ENCODE results near the gene CCT8. TPM values are rescaled to one million over a fixed set of nuclear protein-coding genes. Genes with fewer than 3 reads are reported as not detected.

CCT8 gene
- total and polyA plus RNA-seq, 10 of the 15 experiments (the other 5 are each of a cell fraction or from before 2014, with no cell fraction given) = 321 to 696 (median 471) TPM

GRCh38 chr21:29025328-29025713 lies 48.1 kb downstream of the CCT8 start:
- POLR2A ChIA-PET = interaction anchor here (0.6 to 4.6 kb wide), 8 partner anchors 18 to 96 kb away, joined by 3 to 22 read pairs (median 7); partner anchors contain the start of genes CCT8 and LTN1
- TF ChIP-seq PAX8 (IDR thresholded peaks at IDR 0.05) (0 out of 2 replicates have a peak, but pooled peaks have one; percentile 8), SREBF2 (IDR thresholded peaks at IDR 0.05; ENCODE audit: low read length) (no peak), NKRF (conservative IDR thresholded peaks at IDR 0.05) (0 out of 2 replicates have a peak, but pooled peaks have one; percentile 7), RAD21 (IDR thresholded peaks at IDR 0.05; ENCODE audit: insufficient read depth, low read depth, low read length) (peak; percentile 24; the same call in 1 of the 2 replicates), EZH2 (IDR thresholded peaks at IDR 0.05; ENCODE audit: borderline replicate concordance, control insufficient read depth, low read depth, low read length) (no peak)
- TF ChIP-seq, protein P1, sequence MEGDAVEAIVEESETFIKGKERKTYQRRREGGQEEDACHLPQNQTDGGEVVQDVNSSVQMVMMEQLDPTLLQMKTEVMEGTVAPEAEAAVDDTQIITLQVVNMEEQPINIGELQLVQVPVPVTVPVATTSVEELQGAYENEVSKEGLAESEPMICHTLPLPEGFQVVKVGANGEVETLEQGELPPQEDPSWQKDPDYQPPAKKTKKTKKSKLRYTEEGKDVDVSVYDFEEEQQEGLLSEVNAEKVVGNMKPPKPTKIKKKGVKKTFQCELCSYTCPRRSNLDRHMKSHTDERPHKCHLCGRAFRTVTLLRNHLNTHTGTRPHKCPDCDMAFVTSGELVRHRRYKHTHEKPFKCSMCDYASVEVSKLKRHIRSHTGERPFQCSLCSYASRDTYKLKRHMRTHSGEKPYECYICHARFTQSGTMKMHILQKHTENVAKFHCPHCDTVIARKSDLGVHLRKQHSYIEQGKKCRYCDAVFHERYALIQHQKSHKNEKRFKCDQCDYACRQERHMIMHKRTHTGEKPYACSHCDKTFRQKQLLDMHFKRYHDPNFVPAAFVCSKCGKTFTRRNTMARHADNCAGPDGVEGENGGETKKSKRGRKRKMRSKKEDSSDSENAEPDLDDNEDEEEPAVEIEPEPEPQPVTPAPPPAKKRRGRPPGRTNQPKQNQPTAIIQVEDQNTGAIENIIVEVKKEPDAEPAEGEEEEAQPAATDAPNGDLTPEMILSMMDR (IDR thresholded peaks at IDR 0.05 in 2 of 3, conservative IDR thresholded peaks at IDR 0.05 in 1 of 3; ENCODE audit: control insufficient read depth in 2 of 3, extremely low read depth in 1 of 3, insufficient read depth in 1 of 3, low read depth in 3 of 3, low read length in 3 of 3) = 0 out of 6 replicates have a peak, but pooled peaks of 1 of the 3 experiments have one; percentile 4
- TF ChIP-seq, protein P2, sequence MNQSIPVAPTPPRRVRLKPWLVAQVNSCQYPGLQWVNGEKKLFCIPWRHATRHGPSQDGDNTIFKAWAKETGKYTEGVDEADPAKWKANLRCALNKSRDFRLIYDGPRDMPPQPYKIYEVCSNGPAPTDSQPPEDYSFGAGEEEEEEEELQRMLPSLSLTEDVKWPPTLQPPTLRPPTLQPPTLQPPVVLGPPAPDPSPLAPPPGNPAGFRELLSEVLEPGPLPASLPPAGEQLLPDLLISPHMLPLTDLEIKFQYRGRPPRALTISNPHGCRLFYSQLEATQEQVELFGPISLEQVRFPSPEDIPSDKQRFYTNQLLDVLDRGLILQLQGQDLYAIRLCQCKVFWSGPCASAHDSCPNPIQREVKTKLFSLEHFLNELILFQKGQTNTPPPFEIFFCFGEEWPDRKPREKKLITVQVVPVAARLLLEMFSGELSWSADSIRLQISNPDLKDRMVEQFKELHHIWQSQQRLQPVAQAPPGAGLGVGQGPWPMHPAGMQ (IDR thresholded peaks at IDR 0.05; ENCODE audit: borderline replicate concordance) = no peak
- TSS peak; percentile 66 for BruUV-seq (replicated peaks)
- FAIRE-seq (no peak), DNase-seq (ENCODE audit: low read depth, low spot score) (no peak), ATAC-seq (peak; percentile 9; the same call in 2 of the 3 replicates)
- Histone ChIP-seq H3K4me1 (ENCODE audit: control insufficient read depth, insufficient read depth, low read length) (no peaks in the 10 kb centered on the region), H3K36me3 (ENCODE audit: control insufficient read depth in 2 of 2, insufficient read depth in 2 of 2, low read length in 1 of 2) (peaks cover 0 to 11% of the 10 kb centered on the region in 2 experiments; a peak in 1 of 4 replicates), H3K9me3 (replicated peaks; ENCODE audit: control insufficient read depth, insufficient read depth, low read length) (no peaks in the 10 kb centered on the region; the same call in 2 of the 3 replicates), H3K79me2 (ENCODE audit: control insufficient read depth, insufficient read depth, low read length) (peaks cover 41% of the 10 kb centered on the region), H3K4me2 (ENCODE audit: control insufficient read depth, insufficient read depth) (peak overlapping the region; percentile 89), H4K20me1 (ENCODE audit: control insufficient read depth, insufficient read depth) (no peaks in the 10 kb centered on the region), H2AFZ (ENCODE audit: control insufficient read depth, low read depth, low read length) (peak overlapping the region; percentile 96), H3K27me3 (replicated peaks in 1 of 2; ENCODE audit: control insufficient read depth in 2 of 2, insufficient read depth in 2 of 2, low read length in 1 of 2) (no peaks in the 10 kb centered on the region), H3K9ac (ENCODE audit: control insufficient read depth, insufficient read depth, low read length) (peak overlapping the region; percentile 92), H3K4me3 (peak overlapping the region; percentile 89), H3K27ac (ENCODE audit: control insufficient read depth, insufficient read depth) (peak overlapping the region; percentile 99)
- RAD21 ChIA-PET (ENCODE audit: unreplicated experiment) = interaction anchor here (1.0 to 2.5 kb wide), 9 partner anchors 22 to 351 kb away, joined by 3 to 16 read pairs (median 4); partner anchors contain the start of gene LTN1
- intact Hi-C loops (cut with micrococcal nuclease; ENCODE audit: unreplicated experiment) = loop anchor here (2.0 kb wide), 1 partner anchor 33 kb away; the partner anchor contains the start of gene LTN1
- 2% methylated on average over 6 of the region's 6 CpGs for whole genome bisulfite sequencing (ENCODE audit: insufficient coverage, insufficient replicate concordance, low lambda C conversion rate, missing lambda C conversion rate)
- in situ Hi-C loops (cut with MboI) = no loop called here
- CTCF ChIA-PET = interaction anchor here (1.0 to 1.7 kb wide), 4 partner anchors 23 to 348 kb away, joined by 3 to 6 read pairs (median 4); no protein-coding TSS in a partner anchor
- SMC1A ChIA-PET (ENCODE audit: uncharacterized antibody, unreplicated experiment) = interaction anchor here (0.6 to 3.4 kb wide), 14 partner anchors 8 to 320 kb away, joined by 3 to 14 read pairs (median 5); partner anchors contain the start of genes CCT8 and LTN1
